Measurements from ENCODE around the gene CFAP46. TPM values are rescaled to one million over a fixed set of nuclear protein-coding genes. Genes with fewer than 3 reads are reported as not detected.
"Not testable (repeated sequence)": the region's sequence is repeated elsewhere in the genome, so short reads cannot be mapped to it uniquely, and the experiment has no call there.

The CFAP46 gene
- total RNA-seq, 1 experiment from 2014 or later, result 0.21 TPM

- no peak overlapping the region for H3K27ac ChIP-seq
- peaks cover 28% of the 10 kb centered on the region for H3K27me3 ChIP-seq (replicated peaks)
- DNase-seq (ENCODE audit: low read depth in 1 of 2, low spot score in 2 of 2), result no peak
- no peaks in the 10 kb centered on the region for H3K36me3 ChIP-seq
- H3K4me3 ChIP-seq, result no peak overlapping the region
- no peaks in the 10 kb centered on the region for H3K9me3 ChIP-seq (replicated peaks)
- no peaks in the 10 kb centered on the region for H3K4me1 ChIP-seq (replicated peaks)
Measured at GRCh38 chr10:132827861-132828539, 114.4 kb downstream of the CFAP46 start.

GRCh38 chr10:132827423-132827789 lies 115.0 kb downstream of the CFAP46 start:
- no peak for DNase-seq (ENCODE audit: low read depth in 1 of 2, low spot score in 2 of 2)
- H3K4me1 ChIP-seq (replicated peaks), result no peaks in the 10 kb centered on the region
- no peaks in the 10 kb centered on the region for H3K36me3 ChIP-seq
- H3K9me3 ChIP-seq (replicated peaks), result no peaks in the 10 kb centered on the region
- peaks cover 25% of the 10 kb centered on the region for H3K27me3 ChIP-seq (replicated peaks)
- no peak overlapping the region for H3K27ac ChIP-seq
- H3K4me3 ChIP-seq, result no peak overlapping the region

DNA sequence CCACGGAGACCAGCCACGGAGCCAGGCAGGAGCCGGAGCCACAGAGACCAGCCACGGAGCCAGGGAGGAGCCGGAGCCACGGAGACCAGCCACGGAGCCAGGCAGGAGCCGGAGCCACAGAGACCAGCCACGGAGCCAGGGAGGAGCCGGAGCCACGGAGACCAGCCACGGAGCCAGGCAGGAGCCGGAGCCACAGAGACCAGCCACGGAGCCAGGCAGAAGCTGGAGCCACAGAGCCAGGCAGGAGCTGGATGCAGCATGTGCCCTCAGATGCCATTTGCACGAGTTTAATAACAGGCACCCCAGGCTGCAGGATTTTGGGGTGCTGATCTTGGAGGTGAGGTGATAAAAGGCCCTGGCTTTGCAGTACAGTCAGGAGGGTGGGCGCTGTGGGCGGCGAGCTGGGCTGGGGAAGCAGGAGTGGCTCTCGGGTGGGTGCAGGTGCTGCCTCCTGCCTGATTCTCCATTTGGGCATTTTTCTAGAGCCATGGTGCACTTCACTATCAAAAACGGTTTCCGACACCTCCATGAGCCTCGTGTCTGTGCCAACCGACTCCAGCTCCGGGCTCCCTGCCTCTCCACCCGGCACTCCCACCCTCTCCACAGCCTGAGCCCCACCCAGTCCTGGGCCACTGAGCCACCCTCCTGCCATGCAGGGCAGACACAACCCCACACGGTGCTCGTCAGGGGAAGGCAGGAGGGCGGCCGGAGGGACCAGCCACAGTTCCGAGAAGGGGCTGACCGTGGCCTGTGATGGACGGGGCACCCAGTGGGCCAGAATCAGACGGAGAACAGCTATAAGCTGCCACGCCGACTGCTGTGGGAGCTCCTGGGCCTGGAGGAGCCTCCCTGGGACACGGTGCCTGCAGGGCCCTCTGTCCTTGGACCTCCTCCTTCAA lies 115.6 kb downstream of the CFAP46 start:
- H3K36me3 ChIP-seq, result no peaks in the 10 kb centered on the region
- peak in 1 of 2 experiments; percentile 48 for DNase-seq (ENCODE audit: low read depth in 1 of 2, low spot score in 2 of 2)

DNA sequence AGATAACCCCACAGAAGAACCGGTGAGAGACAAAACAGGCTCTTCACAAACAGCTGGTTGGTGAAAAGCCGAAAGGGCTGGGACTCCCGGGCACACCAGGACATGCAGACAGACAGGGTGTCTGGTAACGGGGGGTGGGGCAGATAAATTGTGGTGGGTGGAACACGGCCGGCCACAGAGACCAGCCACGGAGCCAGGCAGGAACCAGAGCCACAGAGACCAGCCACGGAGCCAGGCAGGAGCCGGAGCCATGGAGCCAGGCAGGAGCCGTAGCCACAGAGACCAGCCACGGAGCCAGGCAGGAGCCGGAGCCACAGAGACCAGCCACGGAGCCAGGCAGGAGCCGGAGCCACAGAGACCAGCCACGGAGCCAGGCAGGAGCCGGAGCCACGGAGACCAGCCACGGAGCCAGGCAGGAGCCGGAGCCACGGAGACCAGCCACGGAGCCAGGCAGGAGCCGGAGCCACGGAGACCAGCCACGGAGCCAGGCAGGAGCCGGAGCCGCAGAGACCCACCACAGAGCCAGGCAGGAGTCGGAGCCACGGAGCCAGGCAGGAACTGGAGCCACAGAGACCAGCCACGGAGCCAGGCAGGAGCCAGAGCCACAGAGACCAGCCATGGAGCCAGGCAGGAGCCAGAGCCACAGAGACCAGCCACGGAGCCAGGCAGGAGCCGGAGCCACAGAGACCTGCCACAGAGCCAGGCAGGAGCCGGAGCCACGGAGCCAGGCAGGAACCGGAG lies 116.4 kb downstream of the CFAP46 start:
- not testable (repeated sequence) for H3K27ac ChIP-seq; H3K9me3 ChIP-seq (replicated peaks); H3K36me3 ChIP-seq; H3K4me1 ChIP-seq (replicated peaks); H3K4me3 ChIP-seq
- DNase-seq (ENCODE audit: low read depth in 1 of 2, low spot score in 2 of 2), result peak in 1 of 2 experiments; percentile 27
- peaks cover 18% of the 10 kb centered on the region for H3K27me3 ChIP-seq (replicated peaks)

More for the DNA sequence above, 115.6 kb downstream of the CFAP46 start:
- Histone ChIP-seq H3K27me3 (replicated peaks) (peaks cover 24% of the 10 kb centered on the region), H3K9me3 (replicated peaks) (no peaks in the 10 kb centered on the region), H3K4me1 (replicated peaks) (no peaks in the 10 kb centered on the region), H3K27ac (no peak overlapping the region), H3K4me3 (no peak overlapping the region)

DNA sequence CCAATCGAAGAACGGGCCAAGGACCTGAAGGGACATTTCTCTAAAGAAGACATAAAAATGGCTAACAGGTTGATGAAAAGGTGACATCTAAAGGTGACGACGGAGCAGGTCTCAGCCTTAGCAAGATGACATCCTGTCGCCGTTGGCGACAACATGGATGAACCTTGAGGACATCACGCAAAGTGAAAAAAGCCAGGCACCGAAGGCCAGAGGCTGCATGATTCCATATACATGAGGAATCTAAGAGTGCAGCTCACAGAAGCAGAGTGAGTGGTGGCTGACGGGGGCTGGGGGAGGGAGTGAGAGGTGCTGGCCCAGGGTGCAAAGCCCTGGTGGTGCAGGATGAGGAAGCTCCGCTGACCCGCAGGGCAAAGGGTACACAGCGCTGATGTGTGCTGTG lies 122.3 kb downstream of the CFAP46 start:
- H3K9me3 ChIP-seq (replicated peaks), result no peaks in the 10 kb centered on the region
- H3K36me3 ChIP-seq, result no peaks in the 10 kb centered on the region
- no peaks in the 10 kb centered on the region for H3K4me1 ChIP-seq (replicated peaks)
- DNase-seq (ENCODE audit: low read depth in 1 of 2, low spot score in 2 of 2), result no peak
- H3K4me3 ChIP-seq, result no peak overlapping the region
- no peak overlapping the region for H3K27ac ChIP-seq
- peaks cover 20% of the 10 kb centered on the region for H3K27me3 ChIP-seq (replicated peaks)

- Histone ChIP-seq H3K4me3 (no peak overlapping the region), H3K4me1 (replicated peaks) (no peaks in the 10 kb centered on the region), H3K36me3 (no peaks in the 10 kb centered on the region), H3K9me3 (replicated peaks) (no peaks in the 10 kb centered on the region), H3K27me3 (replicated peaks) (peaks cover 20% of the 10 kb centered on the region), H3K27ac (no peak overlapping the region)
- DNase-seq (ENCODE audit: low read depth in 1 of 2, low spot score in 2 of 2), result peak in 1 of 2 experiments; percentile 38
Measured at GRCh38 chr10:132817701-132818211, 124.6 kb downstream of the CFAP46 start.

- H3K27me3 ChIP-seq (replicated peaks), result peaks cover 20% of the 10 kb centered on the region
- DNase-seq (ENCODE audit: low read depth in 1 of 2, low spot score in 2 of 2), result no peak
- H3K4me1 ChIP-seq (replicated peaks), result no peaks in the 10 kb centered on the region
- no peaks in the 10 kb centered on the region for H3K36me3 ChIP-seq
- H3K27ac ChIP-seq, result no peak overlapping the region
- no peaks in the 10 kb centered on the region for H3K9me3 ChIP-seq (replicated peaks)
- no peak overlapping the region for H3K4me3 ChIP-seq
Measured at GRCh38 chr10:132816718-132817117, 125.7 kb downstream of the CFAP46 start.

- no peak overlapping the region for H3K4me3 ChIP-seq
- no peak for DNase-seq (ENCODE audit: low read depth in 1 of 2, low spot score in 2 of 2)
- H3K36me3 ChIP-seq, result no peaks in the 10 kb centered on the region
- no peaks in the 10 kb centered on the region for H3K4me1 ChIP-seq (replicated peaks)
- no peak overlapping the region for H3K27ac ChIP-seq
- H3K9me3 ChIP-seq (replicated peaks), result no peaks in the 10 kb centered on the region
- peaks cover 20% of the 10 kb centered on the region for H3K27me3 ChIP-seq (replicated peaks)
Measured at GRCh38 chr10:132815168-132815857, 127.1 kb downstream of the CFAP46 start.

- H3K4me1 ChIP-seq (replicated peaks), result no peaks in the 10 kb centered on the region
- no peak overlapping the region for H3K27ac ChIP-seq
- no peaks in the 10 kb centered on the region for H3K9me3 ChIP-seq (replicated peaks)
- no peak overlapping the region for H3K4me3 ChIP-seq
- peaks cover 18% of the 10 kb centered on the region for H3K27me3 ChIP-seq (replicated peaks)
- no peaks in the 10 kb centered on the region for H3K36me3 ChIP-seq
- DNase-seq (ENCODE audit: low read depth in 1 of 2, low spot score in 2 of 2), result no peak
Measured at GRCh38 chr10:132814469-132814856, 127.9 kb downstream of the CFAP46 start.

- Histone ChIP-seq H3K36me3 (no peaks in the 10 kb centered on the region), H3K4me3 (no peak overlapping the region), H3K27me3 (replicated peaks) (peaks cover 12% of the 10 kb centered on the region; the same call in 1 of the 2 replicates), H3K27ac (no peak overlapping the region), H3K9me3 (replicated peaks) (no peaks in the 10 kb centered on the region), H3K4me1 (replicated peaks) (no peaks in the 10 kb centered on the region)
- no peak for DNase-seq (ENCODE audit: low read depth in 1 of 2, low spot score in 2 of 2)
Measured at GRCh38 chr10:132813560-132814468, 128.6 kb downstream of the CFAP46 start.

DNA sequence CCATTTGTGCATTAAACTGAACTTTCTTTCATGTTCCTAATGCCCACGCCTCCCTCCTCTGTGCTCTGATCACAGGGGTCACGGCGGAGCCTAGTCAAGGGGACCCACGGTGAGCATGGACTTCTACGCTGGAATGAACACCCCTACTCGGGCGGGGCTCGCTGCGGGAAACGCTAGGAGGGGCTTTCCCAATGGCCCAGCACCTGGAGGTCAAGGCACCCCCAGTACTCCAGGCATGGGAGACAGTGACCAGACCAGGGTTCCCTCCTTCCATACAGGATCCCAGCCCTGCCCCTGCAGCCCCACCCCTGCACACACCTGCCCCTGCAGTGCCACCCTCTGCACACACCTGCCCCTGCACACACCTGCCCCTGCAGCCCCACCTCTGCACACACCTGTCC lies 129.4 kb downstream of the CFAP46 start:
- DNase-seq (ENCODE audit: low read depth in 1 of 2, low spot score in 2 of 2), result no peak
- peaks cover 7% of the 10 kb centered on the region; the same call in 1 of the 2 replicates for H3K27me3 ChIP-seq (replicated peaks)

GRCh38 chr10:132812520-132812919 lies 129.8 kb downstream of the CFAP46 start:
- Histone ChIP-seq H3K27me3 (replicated peaks) (peaks cover 5% of the 10 kb centered on the region; the same call in 1 of the 2 replicates), H3K27ac (no peak overlapping the region), H3K9me3 (replicated peaks) (no peaks in the 10 kb centered on the region), H3K36me3 (no peaks in the 10 kb centered on the region), H3K4me3 (no peak overlapping the region), H3K4me1 (replicated peaks) (no peaks in the 10 kb centered on the region)
- no peak for DNase-seq (ENCODE audit: low read depth in 1 of 2, low spot score in 2 of 2)

More for the DNA sequence above, 129.4 kb downstream of the CFAP46 start:
- Histone ChIP-seq H3K4me3 (no peak overlapping the region), H3K36me3 (no peaks in the 10 kb centered on the region), H3K9me3 (replicated peaks) (no peaks in the 10 kb centered on the region), H3K4me1 (replicated peaks) (no peaks in the 10 kb centered on the region), H3K27ac (no peak overlapping the region)
